Muscle layer of duodenum (tissue), 2 donors: ENCODE data around the gene ACE.

Experiments
- H3K27ac ChIP-seq: one replicate; pipeline ENCODE4 v1.7.0; 2013; ENCODE audit warnings: mild to moderate bottlenecking, low read length
- H3K27me3 ChIP-seq: one replicate; pipeline ENCODE4 v1.7.0; 2013; ENCODE audit warnings: low read depth, mild to moderate bottlenecking, control low read depth, low read length
- H3K36me3 ChIP-seq, 2 donors: one replicate each; pipeline ENCODE4 v1.7.0; 2013; ENCODE audit warnings: low read length in 2 of 2, control low read depth in 1 of 2, mild to moderate bottlenecking in 1 of 2; ENCODE audit not compliant: insufficient read depth in 2 of 2, control insufficient read depth in 1 of 2
- H3K4me1 ChIP-seq, 2 donors: one replicate each; pipeline ENCODE4 v1.7.0; 2013; ENCODE audit warnings: low read length in 2 of 2, mild to moderate bottlenecking in 2 of 2, control low read depth in 1 of 2, moderate library complexity in 1 of 2; ENCODE audit not compliant: insufficient read depth in 2 of 2, control insufficient read depth in 1 of 2
- H3K4me3 ChIP-seq, 2 donors: one replicate each; pipeline ENCODE4 v1.7.0; 2013; ENCODE audit warnings: low read length in 2 of 2, low read depth in 1 of 2, mild to moderate bottlenecking in 1 of 2
- H3K9me3 ChIP-seq, 2 donors: one replicate each; pipeline ENCODE4 v1.7.0; 2013; ENCODE audit warnings: low read length in 2 of 2, control low read depth in 1 of 2, mild to moderate bottlenecking in 1 of 2; ENCODE audit not compliant: control insufficient read depth in 1 of 2
- donor health status: healthy.

ACE gene

DNA sequence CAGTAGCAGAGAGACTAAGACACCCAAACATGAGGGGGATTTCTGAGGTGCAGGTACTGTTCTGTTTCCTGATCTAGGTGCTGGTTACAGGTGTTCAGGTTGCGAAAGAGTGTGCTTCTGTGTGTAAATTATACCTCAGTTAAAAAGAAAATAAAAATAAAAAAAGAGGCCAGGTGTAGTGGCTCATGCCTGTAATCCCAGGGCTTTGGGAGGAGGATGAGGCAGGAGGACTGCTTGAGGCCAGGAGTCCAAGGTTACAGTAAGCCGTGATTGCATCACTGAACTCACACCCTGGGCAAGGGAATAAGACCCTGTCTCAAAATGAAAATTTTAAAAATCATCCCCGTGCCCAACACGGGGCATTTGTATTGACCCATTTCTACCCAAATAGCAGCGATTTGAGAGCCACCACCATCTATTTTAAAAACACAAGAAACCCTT lies 70.2 kb downstream of the ACE start:
- H3K4me3 ChIP-seq = no peak overlapping the region
- no peaks in the 10 kb centered on the region for H3K36me3 ChIP-seq
- no peak overlapping the region for H3K27ac ChIP-seq
- no peaks in the 10 kb centered on the region for H3K9me3 ChIP-seq
- no peaks in the 10 kb centered on the region for H3K27me3 ChIP-seq
- H3K4me1 ChIP-seq = peaks cover 2 to 12% of the 10 kb centered on the region in 2 donors
